ENCODE results near the gene MCF2L.
"Not testable (repeated sequence)": the region's sequence is repeated elsewhere in the genome, so short reads cannot be mapped to it uniquely, and the experiment has no call there.

MCF2L gene

DNA sequence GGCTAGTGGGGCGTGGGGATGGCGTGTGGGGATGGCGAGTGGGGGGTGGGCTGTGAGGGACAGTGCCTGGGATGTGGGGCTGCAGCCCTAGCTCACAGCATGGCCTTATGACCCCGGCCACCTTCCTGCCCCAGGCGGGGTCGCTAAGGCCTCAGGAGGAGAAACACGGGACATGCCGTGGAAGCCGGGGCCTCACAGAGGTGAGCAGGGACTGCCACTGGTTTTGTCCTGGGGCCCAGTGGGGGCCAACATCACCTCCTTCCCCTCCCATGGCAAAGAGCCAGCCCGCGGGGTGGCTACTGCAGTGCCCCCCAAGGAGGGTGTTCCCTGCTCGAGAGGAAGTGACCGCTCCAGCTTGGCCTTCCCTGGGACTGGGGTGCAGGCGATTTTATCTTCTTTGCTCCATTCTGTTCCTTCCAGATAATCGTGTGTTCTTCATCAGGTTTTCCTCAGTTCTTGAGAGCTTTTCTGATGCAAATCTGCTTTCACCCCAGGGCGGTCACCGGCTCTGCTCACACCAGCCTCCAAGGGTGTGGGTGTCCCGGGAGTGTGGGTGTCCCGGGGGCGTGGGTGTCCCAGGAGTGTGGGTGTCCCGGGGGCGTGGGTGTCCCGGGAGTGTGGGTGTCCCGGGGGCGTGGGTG is 137.8 kb downstream of the MCF2L start:
- Histone ChIP-seq H3K36me3 (replicated peaks; ENCODE audit: low read depth, low read length) (no peaks in the 10 kb centered on the region), H2AFZ (ENCODE audit: low read depth, low read length) (no peak overlapping the region), H3K27ac (ENCODE audit: low read length) (no peak overlapping the region), H3K4me1 (ENCODE audit: low read length) (no peaks in the 10 kb centered on the region), H3K79me2 (ENCODE audit: low read length) (no peaks in the 10 kb centered on the region), H3K9me3 (ENCODE audit: insufficient read depth, low read length) (no peaks in the 10 kb centered on the region), H3K9ac (ENCODE audit: low read length) (no peak overlapping the region), H3K4me2 (ENCODE audit: low read length) (no peak overlapping the region), H4K20me1 (ENCODE audit: insufficient read depth, low read length) (no peaks in the 10 kb centered on the region; the same call in 1 of the 2 replicates), H3K4me3 (ENCODE audit: low read length) (no peak overlapping the region), H3K27me3 (ENCODE audit: low read depth, low read length) (peaks cover 7% of the 10 kb centered on the region; the same call in 1 of the 2 replicates)
- TF ChIP-seq, protein P1, sequence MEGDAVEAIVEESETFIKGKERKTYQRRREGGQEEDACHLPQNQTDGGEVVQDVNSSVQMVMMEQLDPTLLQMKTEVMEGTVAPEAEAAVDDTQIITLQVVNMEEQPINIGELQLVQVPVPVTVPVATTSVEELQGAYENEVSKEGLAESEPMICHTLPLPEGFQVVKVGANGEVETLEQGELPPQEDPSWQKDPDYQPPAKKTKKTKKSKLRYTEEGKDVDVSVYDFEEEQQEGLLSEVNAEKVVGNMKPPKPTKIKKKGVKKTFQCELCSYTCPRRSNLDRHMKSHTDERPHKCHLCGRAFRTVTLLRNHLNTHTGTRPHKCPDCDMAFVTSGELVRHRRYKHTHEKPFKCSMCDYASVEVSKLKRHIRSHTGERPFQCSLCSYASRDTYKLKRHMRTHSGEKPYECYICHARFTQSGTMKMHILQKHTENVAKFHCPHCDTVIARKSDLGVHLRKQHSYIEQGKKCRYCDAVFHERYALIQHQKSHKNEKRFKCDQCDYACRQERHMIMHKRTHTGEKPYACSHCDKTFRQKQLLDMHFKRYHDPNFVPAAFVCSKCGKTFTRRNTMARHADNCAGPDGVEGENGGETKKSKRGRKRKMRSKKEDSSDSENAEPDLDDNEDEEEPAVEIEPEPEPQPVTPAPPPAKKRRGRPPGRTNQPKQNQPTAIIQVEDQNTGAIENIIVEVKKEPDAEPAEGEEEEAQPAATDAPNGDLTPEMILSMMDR (IDR thresholded peaks at IDR 0.05; ENCODE audit: low read depth, low read length) = no peak
- no peak for TF ChIP-seq EZH2phosphoT487 (IDR thresholded peaks at IDR 0.05; ENCODE audit: low read depth)

DNA sequence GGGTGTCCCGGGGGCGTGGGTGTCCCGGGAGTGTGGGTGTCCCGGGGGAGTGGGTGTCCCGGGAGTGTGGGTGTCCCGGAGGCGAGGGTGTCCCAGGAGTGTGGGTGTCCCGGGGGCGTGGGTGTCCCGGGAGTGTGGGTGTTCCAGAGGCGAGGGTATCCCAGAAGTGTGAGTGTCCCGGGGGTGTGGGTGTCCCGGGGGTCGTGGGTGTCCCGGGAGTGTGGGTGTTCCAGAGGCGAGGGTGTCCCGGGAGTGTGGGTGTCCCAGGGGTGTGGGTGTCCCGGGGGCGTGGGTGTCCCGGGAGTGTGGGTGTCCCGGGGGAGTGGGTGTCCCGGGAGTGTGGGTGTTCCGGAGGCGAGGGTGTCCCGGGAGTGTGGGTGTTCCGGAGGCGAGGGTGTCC is 139.5 kb downstream of the MCF2L start:
- not testable (repeated sequence) for H2AFZ ChIP-seq (ENCODE audit: low read depth, low read length); H3K9me3 ChIP-seq (ENCODE audit: insufficient read depth, low read length); H3K79me2 ChIP-seq (ENCODE audit: low read length); H4K20me1 ChIP-seq (ENCODE audit: insufficient read depth, low read length); H3K4me2 ChIP-seq (ENCODE audit: low read length); H3K4me3 ChIP-seq (ENCODE audit: low read length); H3K36me3 ChIP-seq (replicated peaks; ENCODE audit: low read depth, low read length); H3K27ac ChIP-seq (ENCODE audit: low read length); H3K9ac ChIP-seq (ENCODE audit: low read length); H3K4me1 ChIP-seq (ENCODE audit: low read length); H3K27me3 ChIP-seq (ENCODE audit: low read depth, low read length)

DNA sequence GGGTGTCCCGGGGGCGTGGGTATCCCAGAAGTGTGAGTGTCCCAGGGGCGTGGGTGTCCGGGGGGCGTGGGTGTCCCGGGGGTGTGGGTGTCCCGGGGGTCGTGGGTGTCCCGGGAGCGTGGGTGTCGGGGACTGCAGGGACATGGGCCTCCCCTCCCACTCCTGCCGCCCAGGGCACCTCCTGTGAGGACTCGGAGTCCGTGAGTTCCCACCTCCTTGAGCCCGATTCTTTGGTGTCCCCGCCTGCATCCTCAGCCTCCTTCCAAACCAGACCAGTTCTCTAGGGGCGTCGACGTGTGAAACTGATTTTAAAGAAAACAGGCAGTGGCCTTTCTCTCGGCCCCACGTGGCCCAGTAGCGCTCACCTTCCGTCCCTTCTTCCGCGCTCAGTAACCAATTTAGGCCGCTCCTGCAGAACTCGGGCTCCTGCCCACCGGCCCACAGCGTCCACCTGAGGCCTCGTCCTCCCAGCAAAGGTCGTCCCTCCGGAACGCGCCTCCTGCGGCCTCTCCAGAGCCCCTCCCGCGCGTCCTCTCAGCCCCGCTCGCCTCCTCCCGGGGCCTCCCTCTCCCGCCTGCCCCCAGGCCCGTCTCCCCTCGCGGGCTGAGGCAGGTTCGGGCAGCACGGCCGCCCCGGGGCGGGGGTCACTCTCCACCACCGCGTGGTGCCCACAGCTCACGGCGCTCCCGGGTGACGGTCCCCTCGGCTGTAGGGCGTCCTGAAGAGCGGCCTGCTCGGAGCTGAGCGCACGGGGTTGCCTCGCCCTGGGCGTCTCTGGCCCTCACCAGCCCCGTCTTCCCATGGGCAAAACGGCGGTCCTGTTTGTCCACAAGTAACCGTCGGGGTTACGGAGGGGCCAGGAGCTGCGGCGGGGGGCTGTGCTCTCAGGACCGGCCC is 140.4 kb downstream of the MCF2L start:
- H3K4me1 ChIP-seq (ENCODE audit: low read length) = no peaks in the 10 kb centered on the region
- no peaks in the 10 kb centered on the region for H3K36me3 ChIP-seq (replicated peaks; ENCODE audit: low read depth, low read length)
- H3K4me2 ChIP-seq (ENCODE audit: low read length) = no peak overlapping the region
- no peak for TF ChIP-seq EZH2phosphoT487 (IDR thresholded peaks at IDR 0.05; ENCODE audit: low read depth)
- H2AFZ ChIP-seq (ENCODE audit: low read depth, low read length) = no peak overlapping the region
- peaks cover 7% of the 10 kb centered on the region; the same call in 1 of the 2 replicates for H3K27me3 ChIP-seq (ENCODE audit: low read depth, low read length)
- H4K20me1 ChIP-seq (ENCODE audit: insufficient read depth, low read length) = no peaks in the 10 kb centered on the region
- H3K9ac ChIP-seq (ENCODE audit: low read length) = no peak overlapping the region
- H3K9me3 ChIP-seq (ENCODE audit: insufficient read depth, low read length) = no peaks in the 10 kb centered on the region
- H3K27ac ChIP-seq (ENCODE audit: low read length) = no peak overlapping the region
- no peaks in the 10 kb centered on the region for H3K79me2 ChIP-seq (ENCODE audit: low read length)
- no peak overlapping the region for H3K4me3 ChIP-seq (ENCODE audit: low read length)

DNA sequence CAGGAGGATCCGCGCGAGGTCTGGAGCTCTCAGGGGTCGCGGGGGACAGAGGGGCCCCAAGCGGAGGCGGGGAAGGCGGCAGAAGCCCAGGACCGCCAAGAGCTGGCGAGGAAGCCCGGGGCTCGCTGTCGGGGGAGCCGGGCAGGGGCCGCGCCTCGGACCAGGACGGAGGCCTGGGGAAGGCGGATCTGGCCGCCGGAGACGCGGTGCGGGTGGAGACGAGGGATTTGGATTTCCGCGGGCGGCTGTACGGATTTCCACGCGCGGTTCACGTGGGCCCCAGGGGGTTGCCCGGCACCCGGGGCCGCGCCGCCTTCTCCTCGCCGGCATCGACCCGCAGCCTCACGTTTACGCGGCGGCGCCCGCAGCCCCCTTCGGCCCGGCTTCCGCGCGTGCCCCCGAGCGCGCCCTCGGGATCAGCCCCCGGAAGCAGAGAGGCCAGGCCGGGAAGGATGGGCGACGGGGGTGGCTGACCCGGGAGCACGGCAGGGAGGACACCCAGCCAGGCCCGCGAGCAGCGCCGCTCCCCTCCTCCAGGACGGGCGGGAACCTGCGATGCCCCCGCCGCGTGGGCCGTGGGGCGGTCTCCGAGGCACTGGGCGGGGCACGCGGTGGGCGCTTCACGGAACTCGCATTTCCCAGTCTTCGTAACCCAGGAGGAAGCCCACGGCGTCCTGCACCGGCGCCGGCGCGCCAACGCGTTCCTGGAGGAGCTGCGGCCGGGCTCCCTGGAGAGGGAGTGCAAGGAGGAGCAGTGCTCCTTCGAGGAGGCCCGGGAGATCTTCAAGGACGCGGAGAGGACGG is 141.2 kb downstream of the MCF2L start:
- Histone ChIP-seq H3K27ac (ENCODE audit: low read length) (no peak overlapping the region), H3K4me1 (ENCODE audit: low read length) (no peaks in the 10 kb centered on the region), H3K9ac (ENCODE audit: low read length) (no peak overlapping the region), H3K4me2 (ENCODE audit: low read length) (no peak overlapping the region), H3K36me3 (replicated peaks; ENCODE audit: low read depth, low read length) (no peaks in the 10 kb centered on the region), H3K27me3 (ENCODE audit: low read depth, low read length) (0 out of 2 replicates have a peak, but pooled peaks cover 4% of the 10 kb centered on the region), H3K79me2 (ENCODE audit: low read length) (no peaks in the 10 kb centered on the region), H3K4me3 (ENCODE audit: low read length) (no peak overlapping the region), H2AFZ (ENCODE audit: low read depth, low read length) (no peak overlapping the region), H4K20me1 (ENCODE audit: insufficient read depth, low read length) (no peaks in the 10 kb centered on the region), H3K9me3 (ENCODE audit: insufficient read depth, low read length) (no peaks in the 10 kb centered on the region)
- TF ChIP-seq, protein P1 (IDR thresholded peaks at IDR 0.05; ENCODE audit: low read depth, low read length) = no peak
- TF ChIP-seq EZH2phosphoT487 (IDR thresholded peaks at IDR 0.05; ENCODE audit: low read depth) = no peak

Data from OCI-LY3 (cell line).